Measurements from ENCODE around the gene USF3.

The USF3 gene

DNA sequence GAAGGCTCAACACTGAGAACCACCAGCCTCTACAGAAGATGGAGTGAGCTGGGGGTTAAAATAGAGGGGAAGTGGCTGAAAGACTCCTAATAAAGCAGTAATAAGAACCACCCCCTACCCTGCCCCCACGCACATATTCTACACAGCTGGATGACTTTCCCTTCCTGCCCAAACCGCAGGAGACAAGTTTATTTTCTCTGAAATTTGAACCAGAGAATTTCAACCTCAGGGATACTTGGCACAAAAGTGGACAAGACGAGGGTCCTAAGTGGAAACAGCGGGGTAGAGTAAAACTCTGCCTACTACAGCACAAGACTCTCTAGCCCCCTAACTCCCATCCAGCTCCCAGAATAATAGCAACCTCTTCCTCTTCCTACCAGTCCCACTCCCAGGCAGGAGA, 28.4 kb downstream of the USF3 start:
- Histone ChIP-seq H3K27ac (no peak overlapping the region), H3K4me3 (IDR thresholded peaks at IDR 0.05; ENCODE audit: insufficient read depth, low read depth, low read length) (no peak overlapping the region)

DNA sequence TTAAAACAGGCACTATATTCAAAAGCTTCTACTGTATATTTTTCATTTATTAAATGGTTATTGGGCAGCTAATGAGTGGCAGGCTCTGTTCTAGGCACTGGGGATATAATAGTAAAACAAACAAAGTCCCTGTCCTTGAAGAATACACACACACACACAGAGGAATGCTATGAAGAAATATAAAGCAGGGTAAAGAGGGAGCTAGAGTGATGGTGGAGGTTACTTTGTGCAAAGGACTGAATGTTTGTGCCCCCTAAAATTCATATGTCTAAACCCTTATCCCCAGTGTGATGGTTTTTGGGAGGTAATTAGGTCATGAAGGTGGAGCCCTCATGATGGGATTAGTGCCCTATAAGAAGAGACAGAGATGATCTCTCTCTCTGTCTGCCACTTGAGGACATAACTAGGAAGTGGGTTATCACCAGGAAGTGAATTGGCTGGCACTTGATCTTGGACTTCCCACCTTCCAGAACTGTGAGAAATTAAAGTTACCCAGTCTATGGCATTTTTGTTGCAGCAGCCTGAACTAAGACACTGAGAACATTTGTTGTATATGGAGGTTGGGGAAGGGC, 31.8 kb downstream of the USF3 start:
- H2AFZ ChIP-seq (ENCODE audit: low read depth): no peak overlapping the region
- TF ChIP-seq CTCF (conservative IDR thresholded peaks at IDR 0.05; ENCODE audit: low read depth, low read length): no peak
- H4K20me1 ChIP-seq (ENCODE audit: insufficient read depth): no peaks in the 10 kb centered on the region
- no peak overlapping the region for H3K27ac ChIP-seq
- no peak overlapping the region for H3K4me3 ChIP-seq (IDR thresholded peaks at IDR 0.05; ENCODE audit: insufficient read depth, low read depth, low read length)
- no peak overlapping the region for H3K9ac ChIP-seq
- no peaks in the 10 kb centered on the region for H3K4me1 ChIP-seq (ENCODE audit: low read depth, poor library complexity, severe bottlenecking)
- no peak overlapping the region for H3K4me2 ChIP-seq
- no peaks in the 10 kb centered on the region for H3K27me3 ChIP-seq (ENCODE audit: insufficient read depth, low read depth)
- H3K36me3 ChIP-seq (ENCODE audit: insufficient read depth): no peaks in the 10 kb centered on the region
- no peaks in the 10 kb centered on the region for H3K79me2 ChIP-seq (ENCODE audit: insufficient read depth, low read depth)

More for the DNA sequence above, 28.4 kb downstream of the USF3 start:
- H2AFZ ChIP-seq (ENCODE audit: low read depth): no peak overlapping the region
- no peaks in the 10 kb centered on the region for H3K4me1 ChIP-seq (ENCODE audit: low read depth, poor library complexity, severe bottlenecking)
- H4K20me1 ChIP-seq (ENCODE audit: insufficient read depth): no peaks in the 10 kb centered on the region
- H3K36me3 ChIP-seq (ENCODE audit: insufficient read depth): no peaks in the 10 kb centered on the region
- H3K27me3 ChIP-seq (ENCODE audit: insufficient read depth, low read depth): no peaks in the 10 kb centered on the region
- H3K79me2 ChIP-seq (ENCODE audit: insufficient read depth, low read depth): no peaks in the 10 kb centered on the region
- no peak overlapping the region for H3K4me2 ChIP-seq
- TF ChIP-seq CTCF (conservative IDR thresholded peaks at IDR 0.05; ENCODE audit: low read depth, low read length): no peak
- H3K9ac ChIP-seq: no peak overlapping the region

- Histone ChIP-seq H3K4me2 (no peak overlapping the region), H3K36me3 (ENCODE audit: insufficient read depth) (no peaks in the 10 kb centered on the region), H3K9ac (no peak overlapping the region), H3K79me2 (ENCODE audit: insufficient read depth, low read depth) (no peaks in the 10 kb centered on the region), H3K27ac (no peak overlapping the region), H3K4me3 (IDR thresholded peaks at IDR 0.05; ENCODE audit: insufficient read depth, low read depth, low read length) (no peak overlapping the region), H2AFZ (ENCODE audit: low read depth) (no peak overlapping the region), H4K20me1 (ENCODE audit: insufficient read depth) (no peaks in the 10 kb centered on the region), H3K4me1 (ENCODE audit: low read depth, poor library complexity, severe bottlenecking) (no peaks in the 10 kb centered on the region), H3K27me3 (ENCODE audit: insufficient read depth, low read depth) (no peaks in the 10 kb centered on the region)
- no peak for TF ChIP-seq CTCF (conservative IDR thresholded peaks at IDR 0.05; ENCODE audit: low read depth, low read length)
Measured at GRCh38 chr3:113663761-113664160, 32.7 kb downstream of the USF3 start.

DNA sequence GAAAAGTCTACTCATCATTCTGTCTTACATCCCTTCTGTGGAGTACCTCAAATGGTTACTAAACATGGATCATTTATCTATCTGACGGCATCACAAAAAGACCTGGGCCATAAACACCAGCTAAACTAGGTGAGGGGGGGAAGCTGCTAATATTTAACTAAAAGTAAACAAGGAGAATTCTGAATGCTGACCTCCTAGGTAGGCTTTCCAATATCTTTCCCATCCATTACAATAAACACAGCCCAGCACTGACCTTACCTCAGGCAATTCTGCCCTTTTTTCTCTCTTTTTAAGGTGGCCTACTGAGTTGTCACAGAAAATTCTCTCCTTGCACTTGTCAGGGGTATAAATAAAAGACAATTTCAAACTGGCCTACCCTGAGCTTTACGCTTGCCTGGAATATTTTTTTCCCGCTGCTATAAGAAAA, 33.1 kb downstream of the USF3 start:
- Histone ChIP-seq H3K27me3 (ENCODE audit: insufficient read depth, low read depth) (no peaks in the 10 kb centered on the region), H3K4me1 (ENCODE audit: low read depth, poor library complexity, severe bottlenecking) (no peaks in the 10 kb centered on the region), H3K36me3 (ENCODE audit: insufficient read depth) (no peaks in the 10 kb centered on the region), H3K27ac (no peak overlapping the region), H2AFZ (ENCODE audit: low read depth) (no peak overlapping the region), H3K9ac (no peak overlapping the region), H3K79me2 (ENCODE audit: insufficient read depth, low read depth) (no peaks in the 10 kb centered on the region), H4K20me1 (ENCODE audit: insufficient read depth) (no peaks in the 10 kb centered on the region), H3K4me3 (IDR thresholded peaks at IDR 0.05; ENCODE audit: insufficient read depth, low read depth, low read length) (no peak overlapping the region), H3K4me2 (no peak overlapping the region)
- no peak for TF ChIP-seq CTCF (conservative IDR thresholded peaks at IDR 0.05; ENCODE audit: low read depth, low read length)

Measured in KMS-11 (cell line).